PC-3 (cell line): ENCODE data around the gene AMT. TPM values are rescaled to one million over a fixed set of nuclear protein-coding genes. Genes with fewer than 3 reads are reported as not detected.

Experiments
- ATAC-seq: fragments of 200-7000 bp; cut with Tn5 transposase; 2 replicates; pipeline ENCODE4 v1.9.1; 2020; ENCODE audit warnings: mild to moderate bottlenecking, moderate library complexity
- BruUV-seq: library from RNA; stranded (reverse); fragments of 400-500 nt; replicated peaks from 2 replicates; lab custom pipeline; 2021; lab: Mats Ljungman, UMichigan
- CTCF ChIA-PET: fragments of 300-600 bp; sonication (Branson Sonifier 250); formaldehyde crosslinking; loops from one replicate; lab custom pipeline; 2022; ENCODE audit warnings: antibody characterized with exemption; lab: Charles Lee
- POLR2A ChIA-PET: fragments of 300-600 bp; sonication (Branson Sonifier 250); formaldehyde crosslinking; loops from one replicate; lab custom pipeline; 2022; ENCODE audit warnings: antibody characterized with exemption; ENCODE audit not compliant: unreplicated experiment; lab: Charles Lee
- DNase-seq: peaks from one replicate; pipeline ENCODE4 v3.0.0-alpha.2; 2015
- H2AFZ ChIP-seq: fragments of 300-600 bp; sonication (generic); 2 replicates; pipeline ENCODE4 v1.6.0; 2016; ENCODE audit warnings: antibody characterized with exemption, low read length
- H3F3A ChIP-seq: fragments of 300-600 bp; sonication (generic); one replicate; pipeline ENCODE4 v1.6.0; 2017; ENCODE audit warnings: antibody characterized with exemption, low read length, control low read depth, mild to moderate bottlenecking; ENCODE audit not compliant: unreplicated experiment
- H3K27ac ChIP-seq: fragments of 300-600 bp; sonication (generic); 2 replicates; pipeline ENCODE4 v1.5.1; 2016; ENCODE audit warnings: mild to moderate bottlenecking, low read length
- H3K27me3 ChIP-seq: fragments of 300-600 bp; sonication (generic); 2 replicates; pipeline ENCODE4 v1.6.1; 2016; ENCODE audit warnings: low read length, mixed read lengths
- H3K36me3 ChIP-seq: fragments of 300-600 bp; sonication (generic); 2 replicates; pipeline ENCODE4 v1.6.1; 2016; ENCODE audit warnings: low read depth, mixed run types, low read length, mixed read lengths
- H3K4me1 ChIP-seq: fragments of 300-600 bp; sonication (generic); 2 replicates; pipeline ENCODE4 v1.5.1; 2016; ENCODE audit warnings: low read length; ENCODE audit not compliant: insufficient read depth
- H3K4me2 ChIP-seq: fragments of 300-600 bp; sonication (generic); 2 replicates; pipeline ENCODE4 v1.6.0; 2016; ENCODE audit warnings: low read length
- H3K4me3 ChIP-seq: fragments of 300-600 bp; sonication (generic); 2 replicates; pipeline ENCODE4 v1.5.1; 2016; ENCODE audit warnings: mild to moderate bottlenecking, low read length, mixed read lengths
- H3K79me2 ChIP-seq: fragments of 300-600 bp; sonication (generic); 2 replicates; pipeline ENCODE4 v1.6.1; 2017; ENCODE audit warnings: low read length, mixed read lengths
- H3K9ac ChIP-seq: fragments of 300-600 bp; sonication (generic); 2 replicates; pipeline ENCODE4 v1.6.0; 2016; ENCODE audit warnings: mild to moderate bottlenecking, low read length
- H3K9me2 ChIP-seq: fragments of 300-600 bp; sonication (generic); replicated peaks from 2 replicates; pipeline ENCODE4 v1.6.1; 2016; ENCODE audit warnings: mixed run types, low read length, mixed read lengths
- H3K9me3 ChIP-seq: fragments of 300-600 bp; sonication (generic); 2 replicates; pipeline ENCODE4 v1.6.1; 2016; ENCODE audit warnings: low read length, mixed read lengths
- H4K20me1 ChIP-seq: fragments of 300-600 bp; sonication (generic); 2 replicates; pipeline ENCODE4 v1.6.1; 2016; ENCODE audit warnings: low read length, mixed read lengths
- EZH2 ChIP-seq: fragments of 300-600 bp; sonication (generic); IDR thresholded peaks from one replicate; pipeline ENCODE4 v1.6.1; 2017; ENCODE audit warnings: antibody characterized with exemption, mild to moderate bottlenecking, low read length; ENCODE audit not compliant: unreplicated experiment
- EZH2phosphoT487 ChIP-seq: fragments of 300-600 bp; sonication (generic); IDR thresholded peaks from 2 replicates; pipeline ENCODE4 v1.6.1; 2018; ENCODE audit warnings: mild to moderate bottlenecking, antibody characterized with exemption, low read length, borderline replicate concordance
- intact Hi-C: fragments of 100-400 bp; cut with micrococcal nuclease; formaldehyde crosslinking; loops from 2 replicates; pipeline ENCODE4 v1.9.0; 2023
- total RNA-seq: library from RNA; depleted of rRNA; stranded (reverse); fragments of >200 nt; gene quantifications from 2 replicates; pipeline ENCODE4 v1.2.3, GENCODE V29; 2014
- TF ChIP-seq, protein P1 (sequence below): fragments of 300-600 bp; sonication (generic); conservative IDR thresholded peaks from 2 replicates; pipeline ENCODE4 v1.5.1; 2017; ENCODE audit warnings: antibody characterized with exemption, low read depth, mild to moderate bottlenecking, low read length

The AMT gene
- total RNA-seq, 1 experiment from 2014 or later: 1.8 TPM

- TF ChIP-seq, protein P1, sequence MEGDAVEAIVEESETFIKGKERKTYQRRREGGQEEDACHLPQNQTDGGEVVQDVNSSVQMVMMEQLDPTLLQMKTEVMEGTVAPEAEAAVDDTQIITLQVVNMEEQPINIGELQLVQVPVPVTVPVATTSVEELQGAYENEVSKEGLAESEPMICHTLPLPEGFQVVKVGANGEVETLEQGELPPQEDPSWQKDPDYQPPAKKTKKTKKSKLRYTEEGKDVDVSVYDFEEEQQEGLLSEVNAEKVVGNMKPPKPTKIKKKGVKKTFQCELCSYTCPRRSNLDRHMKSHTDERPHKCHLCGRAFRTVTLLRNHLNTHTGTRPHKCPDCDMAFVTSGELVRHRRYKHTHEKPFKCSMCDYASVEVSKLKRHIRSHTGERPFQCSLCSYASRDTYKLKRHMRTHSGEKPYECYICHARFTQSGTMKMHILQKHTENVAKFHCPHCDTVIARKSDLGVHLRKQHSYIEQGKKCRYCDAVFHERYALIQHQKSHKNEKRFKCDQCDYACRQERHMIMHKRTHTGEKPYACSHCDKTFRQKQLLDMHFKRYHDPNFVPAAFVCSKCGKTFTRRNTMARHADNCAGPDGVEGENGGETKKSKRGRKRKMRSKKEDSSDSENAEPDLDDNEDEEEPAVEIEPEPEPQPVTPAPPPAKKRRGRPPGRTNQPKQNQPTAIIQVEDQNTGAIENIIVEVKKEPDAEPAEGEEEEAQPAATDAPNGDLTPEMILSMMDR: no peak
- TF ChIP-seq EZH2: no peak
- TF ChIP-seq EZH2phosphoT487: no peak
- H3K9me3 ChIP-seq: no peaks in the 10 kb centered on the region
- H2AFZ ChIP-seq: no peak overlapping the region
- H3K4me1 ChIP-seq: peaks cover 24% of the 10 kb centered on the region
- no peaks in the 10 kb centered on the region for H4K20me1 ChIP-seq
- H3K27me3 ChIP-seq: no peaks in the 10 kb centered on the region
- no TSS peak for BruUV-seq
- CTCF ChIA-PET: no interaction called here
- peaks cover 6% of the 10 kb centered on the region for H3K79me2 ChIP-seq
- no peak overlapping the region for H3K9ac ChIP-seq
- DNase-seq (no peak), ATAC-seq (no peak)
- intact Hi-C loops: no loop called here
- H3K4me3 ChIP-seq: no peak overlapping the region
- H3K27ac ChIP-seq: no peak overlapping the region
- no peaks in the 10 kb centered on the region for H3K36me3 ChIP-seq
- POLR2A ChIA-PET: interaction anchor here (0.6 kb wide), 1 partner anchor 74 kb away, joined by 4 read pairs; no protein-coding TSS in a partner anchor
- H3K9me2 ChIP-seq: no peaks in the 10 kb centered on the region
- peaks cover 4% of the 10 kb centered on the region for H3F3A ChIP-seq
- no peak overlapping the region for H3K4me2 ChIP-seq
Observed at GRCh38 chr3:49466085-49466484, 43.8 kb upstream of the AMT start.

GRCh38 chr3:49465270-49466034 is 43.2 kb upstream of the AMT start:
- Histone ChIP-seq H3K4me3 (no peak overlapping the region), H3K4me2 (no peak overlapping the region), H3K27ac (no peak overlapping the region)

More at GRCh38 chr3:49465270-49466034, 43.2 kb upstream of the AMT start:
- peaks cover 4% of the 10 kb centered on the region for H3F3A ChIP-seq
- H2AFZ ChIP-seq: no peak overlapping the region
- no peaks in the 10 kb centered on the region for H3K27me3 ChIP-seq
- no peaks in the 10 kb centered on the region for H3K79me2 ChIP-seq
- no peak for TF ChIP-seq EZH2phosphoT487
- TF ChIP-seq, protein P1: no peak
- TF ChIP-seq EZH2: no peak
- ChIA-PET POLR2A (interaction anchor here (0.6 kb wide), 1 partner anchor 73 kb away, joined by 4 read pairs; no protein-coding TSS in a partner anchor), CTCF (interaction anchor here (0.7 kb wide), 1 partner anchor 24 kb away, joined by 7 read pairs; no protein-coding TSS in a partner anchor)
- peaks cover 27% of the 10 kb centered on the region for H3K4me1 ChIP-seq
- H3K9me3 ChIP-seq: no peaks in the 10 kb centered on the region
- no peak for ATAC-seq
- no peaks in the 10 kb centered on the region for H4K20me1 ChIP-seq
- no peak for DNase-seq
- H3K9ac ChIP-seq: no peak overlapping the region
- H3K36me3 ChIP-seq: no peaks in the 10 kb centered on the region
- no TSS peak for BruUV-seq
- intact Hi-C loops: no loop called here
- no peaks in the 10 kb centered on the region for H3K9me2 ChIP-seq
